Thymus (tissue), 11 donors: ENCODE measurements around the gene TMPRSS11B. TPM values are rescaled to one million over a fixed set of nuclear protein-coding genes. Genes with fewer than 3 reads are reported as not detected.

ENCODE experiments used
- DNase-seq, 9 donors: peaks; one replicate each; pipeline ENCODE4 v3.0.0-alpha.2; 2013; ENCODE audit warnings: low spot score in 9 of 9, low read depth in 6 of 9, missing footprints in 1 of 9
- H3K27ac ChIP-seq, 2 donors: one replicate each; pipeline ENCODE4 v1.5.1; 2013; ENCODE audit warnings: control low read depth in 1 of 2, low read depth in 1 of 2, low read length in 1 of 2, mild to moderate bottlenecking in 1 of 2, moderate library complexity in 1 of 2
- H3K27me3 ChIP-seq, 2 donors: one replicate each; pipeline ENCODE4 v1.5.1; 2013; ENCODE audit warnings: low read length in 1 of 2; ENCODE audit not compliant: control insufficient read depth in 2 of 2, insufficient read depth in 1 of 2
- H3K36me3 ChIP-seq, 2 donors: one replicate each; pipeline ENCODE4 v1.5.1; 2013; ENCODE audit warnings: low read length in 1 of 2, mild to moderate bottlenecking in 1 of 2, moderate library complexity in 1 of 2; ENCODE audit not compliant: control insufficient read depth in 2 of 2, insufficient read depth in 2 of 2
- H3K4me1 ChIP-seq, 2 donors: one replicate each; pipeline ENCODE4 v1.5.1; 2013; ENCODE audit warnings: low read length in 2 of 2; ENCODE audit not compliant: control insufficient read depth in 2 of 2, insufficient read depth in 2 of 2
- H3K4me3 ChIP-seq, 2 donors: one replicate each; pipeline ENCODE4 v1.5.1; 2013; ENCODE audit warnings: low read length in 2 of 2, control low read depth in 1 of 2, mild to moderate bottlenecking in 1 of 2
- H3K9me3 ChIP-seq, 2 donors: one replicate each; pipeline ENCODE4 v1.5.1; 2013; ENCODE audit warnings: low read length in 1 of 2, mild to moderate bottlenecking in 1 of 2; ENCODE audit not compliant: control insufficient read depth in 2 of 2, insufficient read depth in 1 of 2
- WGBS: extraction: QIAGEN DNeasy Blood & Tissue Kit; methylation state at CpG from one replicate; pipeline ENCODE4 v1.1.7; 2013; 5-methylcytosine and 5-hydroxymethylcytosine counted together
- polyA plus RNA-seq: library from polyadenylated mRNA; stranded (reverse); fragments of 200-250 nt; gene quantifications from one replicate; pipeline ENCODE4 v1.2.3, GENCODE V29; 2013
- total RNA-seq: library from RNA; stranded (reverse); fragments of 120-200 nt; gene quantifications from one replicate; pipeline ENCODE4 v1.2.4, GENCODE V29; 2013
- donor health status: healthy.

Gene TMPRSS11B
- total and polyA plus RNA-seq, 2 donors, result 0.05 to 0.75 TPM

DNA sequence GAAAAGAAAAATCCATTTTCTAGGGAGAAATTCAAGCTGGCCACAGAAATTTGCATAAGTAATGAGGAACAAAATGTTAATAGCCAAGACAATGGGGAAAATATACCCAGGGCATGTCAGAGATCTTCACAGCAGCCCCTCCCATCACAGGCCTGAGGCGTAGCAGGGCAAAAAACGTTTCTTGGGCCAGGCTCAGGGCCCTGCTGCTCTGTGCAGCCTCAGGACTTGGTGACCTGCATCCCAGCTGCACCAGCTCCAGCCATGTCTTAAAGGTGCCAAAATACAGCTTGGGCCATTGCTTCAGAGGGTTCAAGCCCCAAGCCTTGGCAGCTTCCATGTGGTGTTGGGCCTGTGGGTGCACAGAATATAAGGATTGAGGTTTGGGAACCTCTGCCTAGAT is 32.1 kb upstream of the TMPRSS11B start:
- Histone ChIP-seq H3K4me1 (no peaks in the 10 kb centered on the region), H3K27ac (no peak overlapping the region), H3K9me3 (no peaks in the 10 kb centered on the region), H3K27me3 (no peaks in the 10 kb centered on the region), H3K4me3 (no peak overlapping the region), H3K36me3 (no peaks in the 10 kb centered on the region)
- 77% methylated on average over 2 of the region's 2 CpGs for WGBS
- no peak for DNase-seq

DNA sequence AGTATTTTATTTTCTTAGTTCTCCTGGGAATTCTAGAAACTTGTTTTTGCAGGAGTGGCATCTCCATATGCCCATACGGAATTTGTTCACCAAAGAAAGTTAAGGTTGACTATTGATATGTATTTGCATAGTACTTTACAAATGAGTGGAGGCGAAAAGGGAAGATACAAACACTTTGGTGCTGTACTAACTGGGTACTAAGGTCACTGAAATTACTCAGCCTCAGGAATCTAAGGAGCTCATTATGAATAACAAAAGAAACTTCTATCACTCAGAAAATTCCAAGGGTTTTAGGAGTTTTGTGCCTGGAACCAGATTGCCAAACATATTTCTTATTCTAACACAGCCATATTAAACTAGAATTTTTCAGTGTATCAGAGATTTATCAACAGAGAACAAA is 27.4 kb upstream of the TMPRSS11B start:
- DNase-seq, result no peak
- Histone ChIP-seq H3K27me3 (no peaks in the 10 kb centered on the region), H3K36me3 (no peaks in the 10 kb centered on the region), H3K9me3 (no peaks in the 10 kb centered on the region), H3K4me1 (no peaks in the 10 kb centered on the region), H3K4me3 (no peak overlapping the region), H3K27ac (no peak overlapping the region)
- WGBS, result 96% methylated on average over 2 of the region's 2 CpGs

DNA sequence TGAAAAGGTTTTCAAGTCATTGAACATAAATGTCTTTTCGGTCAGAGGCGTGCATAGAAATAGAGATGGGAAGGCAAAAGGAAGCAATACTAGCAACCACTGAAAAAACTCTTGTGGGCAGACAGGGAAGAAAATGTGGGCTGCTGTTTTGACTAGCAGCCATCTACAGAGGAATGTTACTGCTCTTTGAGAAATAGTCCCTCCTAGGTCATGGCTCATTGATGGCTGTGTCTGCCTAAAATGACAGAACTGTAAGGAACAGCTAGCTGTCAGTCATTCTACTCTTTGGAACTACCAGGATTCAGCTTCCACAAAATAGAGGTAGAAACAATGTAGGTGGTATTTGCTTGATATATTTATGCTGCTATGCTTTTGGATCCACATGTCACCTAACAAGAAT is 26.9 kb upstream of the TMPRSS11B start:
- WGBS, result 39% methylated on average over 2 of the region's 2 CpGs
- no peak for DNase-seq
- Histone ChIP-seq H3K4me3 (no peak overlapping the region), H3K9me3 (no peaks in the 10 kb centered on the region), H3K27ac (no peak overlapping the region), H3K27me3 (no peaks in the 10 kb centered on the region), H3K4me1 (no peaks in the 10 kb centered on the region), H3K36me3 (no peaks in the 10 kb centered on the region)

DNA sequence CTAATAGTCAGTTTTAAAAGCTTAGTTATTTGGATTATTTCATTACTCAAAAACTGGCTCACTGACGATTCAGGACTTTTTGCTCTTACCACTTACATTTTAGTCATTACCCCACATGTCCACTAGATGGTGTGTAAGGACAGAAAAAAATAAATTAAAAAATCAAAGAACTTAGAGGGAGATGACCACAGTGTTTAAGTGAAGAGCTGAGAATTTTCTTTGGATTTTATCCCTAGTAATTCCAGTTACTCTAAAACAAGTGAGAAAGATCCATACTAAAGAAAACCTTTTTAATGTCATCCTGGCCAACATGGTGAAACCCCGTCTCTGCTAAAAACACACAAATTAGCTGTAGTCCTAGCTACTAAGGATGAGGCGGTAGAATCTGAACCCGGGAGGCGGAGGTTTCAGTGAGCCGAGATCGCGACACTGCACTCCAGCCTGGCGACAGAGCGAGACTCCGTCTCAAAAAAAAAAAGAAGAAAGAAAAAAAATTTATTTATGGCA is 26.4 kb upstream of the TMPRSS11B start:
- H3K27me3 ChIP-seq, result no peaks in the 10 kb centered on the region
- no peaks in the 10 kb centered on the region for H3K4me1 ChIP-seq
- WGBS, result 21% methylated on average over 11 of the region's 11 CpGs
- DNase-seq, result peak in 8 of 9 donors; percentile 8 to 62 (median 29)
- no peak overlapping the region for H3K4me3 ChIP-seq
- H3K36me3 ChIP-seq, result no peaks in the 10 kb centered on the region
- no peak overlapping the region for H3K27ac ChIP-seq
- H3K9me3 ChIP-seq, result no peaks in the 10 kb centered on the region

DNA sequence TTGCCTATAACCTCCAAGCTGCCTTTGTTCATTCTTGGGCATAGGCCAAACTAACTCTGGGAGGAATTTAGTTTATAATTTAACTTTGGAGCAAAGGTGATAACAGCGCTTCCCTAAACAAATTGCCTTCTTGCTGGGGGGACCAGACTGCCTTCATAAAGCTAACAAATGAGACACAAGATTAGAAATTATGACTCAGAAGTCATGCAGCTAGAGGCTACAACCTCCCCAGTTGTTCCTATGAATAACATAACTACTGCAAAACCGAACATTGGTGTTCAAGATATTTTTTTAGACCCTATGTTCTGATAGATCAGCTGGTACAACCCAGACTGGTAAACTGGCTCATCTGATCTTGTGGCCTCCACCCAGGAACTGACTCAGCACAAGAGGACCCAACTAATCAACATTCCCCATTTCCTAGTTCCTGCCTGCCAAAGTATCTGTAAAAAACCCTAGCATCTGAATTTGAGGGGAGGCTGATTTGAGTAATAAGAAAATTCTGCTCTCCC is 22.0 kb upstream of the TMPRSS11B start:
- DNase-seq, result no peak
- H3K27ac ChIP-seq, result no peak overlapping the region
- WGBS, result 97% methylated on average over 2 of the region's 2 CpGs
- no peaks in the 10 kb centered on the region for H3K36me3 ChIP-seq
- H3K27me3 ChIP-seq, result no peaks in the 10 kb centered on the region
- H3K4me3 ChIP-seq, result no peak overlapping the region
- H3K9me3 ChIP-seq, result no peaks in the 10 kb centered on the region
- no peaks in the 10 kb centered on the region for H3K4me1 ChIP-seq

DNA sequence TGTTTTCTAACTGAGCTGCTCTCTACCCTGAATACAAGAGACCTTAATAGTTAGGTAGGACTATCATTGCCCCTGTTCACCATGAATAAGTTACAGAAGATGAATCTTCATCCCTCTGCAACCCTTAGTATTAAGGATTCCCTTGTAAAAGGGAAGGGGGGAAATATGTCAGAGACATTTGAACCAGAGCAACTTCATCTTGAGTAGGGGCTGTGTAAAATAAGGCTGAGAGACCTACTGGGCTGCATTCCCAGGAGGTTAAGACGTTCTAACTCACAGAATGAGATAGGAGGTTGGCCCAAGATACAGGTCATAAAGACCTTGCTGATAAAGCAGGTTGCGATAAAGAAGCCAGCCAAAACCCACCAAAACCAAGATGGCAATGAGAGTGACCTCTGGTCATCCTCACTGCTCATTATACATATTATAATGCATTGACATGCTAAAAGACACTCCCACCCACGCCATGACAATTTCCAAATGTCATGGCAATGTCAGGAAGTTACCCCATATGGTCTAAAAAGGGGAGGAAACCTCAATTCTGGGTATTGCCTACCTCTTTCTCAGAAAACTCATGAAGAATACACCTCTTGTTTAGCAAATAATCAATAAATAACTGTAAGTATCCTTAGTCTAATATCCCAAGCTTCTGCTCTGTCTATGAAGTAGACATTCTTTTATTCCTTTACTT is 19.5 kb upstream of the TMPRSS11B start:
- 79% methylated on average over 3 of the region's 3 CpGs for WGBS
- Histone ChIP-seq H3K4me3 (no peak overlapping the region), H3K27ac (no peak overlapping the region), H3K4me1 (no peaks in the 10 kb centered on the region), H3K9me3 (no peaks in the 10 kb centered on the region), H3K27me3 (no peaks in the 10 kb centered on the region), H3K36me3 (no peaks in the 10 kb centered on the region)
- DNase-seq, result no peak

DNA sequence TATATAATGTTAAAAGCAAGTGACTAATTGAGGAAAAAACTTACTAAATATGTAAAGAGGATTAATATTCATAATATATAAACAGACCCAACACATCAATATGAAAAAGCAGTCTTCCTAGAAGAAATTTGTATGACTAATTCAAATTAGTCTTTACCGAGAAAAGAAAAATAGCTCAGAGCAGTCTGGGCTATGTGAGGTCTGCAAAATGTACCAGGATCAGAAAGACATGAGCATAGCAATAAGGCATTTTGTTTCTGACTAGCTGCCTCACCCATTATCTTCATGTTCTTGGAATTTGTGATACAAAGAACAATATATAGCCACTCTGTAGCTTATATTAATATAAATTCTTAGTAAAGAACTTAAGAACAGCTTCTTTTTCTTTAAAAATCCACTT is 13.7 kb upstream of the TMPRSS11B start:
- Histone ChIP-seq H3K4me3 (no peak overlapping the region), H3K27me3 (no peaks in the 10 kb centered on the region), H3K9me3 (no peaks in the 10 kb centered on the region), H3K4me1 (no peaks in the 10 kb centered on the region), H3K36me3 (no peaks in the 10 kb centered on the region), H3K27ac (no peak overlapping the region)
- DNase-seq, result no peak
- WGBS, result 95% methylated on average over 1 of the region's 1 CpG

DNA sequence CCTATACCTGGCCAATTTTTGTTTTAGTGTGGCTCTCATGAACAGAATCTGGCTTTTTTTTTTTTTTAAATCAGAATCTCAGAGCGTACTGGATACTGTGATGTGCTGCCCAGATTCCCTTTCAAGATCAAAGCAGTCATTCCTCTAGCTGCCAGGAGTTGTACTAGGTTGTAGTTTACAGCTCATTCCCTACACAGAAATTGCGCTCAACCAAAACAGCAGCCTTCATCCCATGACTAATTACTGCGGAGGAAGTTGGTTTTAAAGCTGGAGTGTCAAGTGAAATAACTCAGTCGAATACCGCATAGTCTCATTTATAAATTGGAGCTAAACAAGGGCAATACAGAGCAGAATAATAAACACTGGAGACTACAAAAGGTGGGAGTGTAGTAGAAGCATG is 12.2 kb upstream of the TMPRSS11B start:
- no peaks in the 10 kb centered on the region for H3K9me3 ChIP-seq
- no peaks in the 10 kb centered on the region for H3K4me1 ChIP-seq
- no peaks in the 10 kb centered on the region for H3K27me3 ChIP-seq
- 94% methylated on average over 5 of the region's 5 CpGs for WGBS
- no peaks in the 10 kb centered on the region for H3K36me3 ChIP-seq
- no peak for DNase-seq
- no peak overlapping the region for H3K27ac ChIP-seq
- H3K4me3 ChIP-seq, result no peak overlapping the region

DNA sequence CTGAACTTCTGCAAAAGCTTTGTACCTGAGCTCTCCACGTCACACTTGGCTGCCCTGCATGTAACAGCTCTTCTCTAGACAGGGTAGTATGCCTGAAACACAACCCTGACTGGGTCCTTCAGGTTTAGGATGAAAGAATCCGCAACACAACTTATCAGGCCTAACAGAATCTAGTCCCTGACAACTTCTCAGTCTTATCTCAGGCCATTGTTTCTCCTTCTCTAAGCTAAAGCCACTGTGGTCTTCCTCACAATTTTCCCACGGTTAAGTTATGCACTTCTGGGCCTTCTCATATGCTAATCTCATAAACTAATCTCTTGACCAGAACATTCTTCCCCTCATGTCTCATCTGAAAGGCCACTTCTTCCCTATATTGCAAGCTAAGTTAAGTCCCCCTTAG is 10.8 kb upstream of the TMPRSS11B start:
- DNase-seq, result no peak
- H3K9me3 ChIP-seq, result no peaks in the 10 kb centered on the region
- no peak overlapping the region for H3K27ac ChIP-seq
- H3K4me3 ChIP-seq, result no peak overlapping the region
- H3K4me1 ChIP-seq, result no peaks in the 10 kb centered on the region
- H3K36me3 ChIP-seq, result no peaks in the 10 kb centered on the region
- 75% methylated on average over 3 of the region's 3 CpGs for WGBS
- H3K27me3 ChIP-seq, result no peaks in the 10 kb centered on the region
